Measurements from ENCODE around the gene GNB2. TPM values are rescaled to one million over a fixed set of nuclear protein-coding genes. Genes with fewer than 3 reads are reported as not detected.

GNB2 gene
- total and polyA plus RNA-seq, 2 of the 8 experiments (the other 6 are each of a cell fraction or from before 2014, with no cell fraction given), result 157 to 260 TPM

DNA sequence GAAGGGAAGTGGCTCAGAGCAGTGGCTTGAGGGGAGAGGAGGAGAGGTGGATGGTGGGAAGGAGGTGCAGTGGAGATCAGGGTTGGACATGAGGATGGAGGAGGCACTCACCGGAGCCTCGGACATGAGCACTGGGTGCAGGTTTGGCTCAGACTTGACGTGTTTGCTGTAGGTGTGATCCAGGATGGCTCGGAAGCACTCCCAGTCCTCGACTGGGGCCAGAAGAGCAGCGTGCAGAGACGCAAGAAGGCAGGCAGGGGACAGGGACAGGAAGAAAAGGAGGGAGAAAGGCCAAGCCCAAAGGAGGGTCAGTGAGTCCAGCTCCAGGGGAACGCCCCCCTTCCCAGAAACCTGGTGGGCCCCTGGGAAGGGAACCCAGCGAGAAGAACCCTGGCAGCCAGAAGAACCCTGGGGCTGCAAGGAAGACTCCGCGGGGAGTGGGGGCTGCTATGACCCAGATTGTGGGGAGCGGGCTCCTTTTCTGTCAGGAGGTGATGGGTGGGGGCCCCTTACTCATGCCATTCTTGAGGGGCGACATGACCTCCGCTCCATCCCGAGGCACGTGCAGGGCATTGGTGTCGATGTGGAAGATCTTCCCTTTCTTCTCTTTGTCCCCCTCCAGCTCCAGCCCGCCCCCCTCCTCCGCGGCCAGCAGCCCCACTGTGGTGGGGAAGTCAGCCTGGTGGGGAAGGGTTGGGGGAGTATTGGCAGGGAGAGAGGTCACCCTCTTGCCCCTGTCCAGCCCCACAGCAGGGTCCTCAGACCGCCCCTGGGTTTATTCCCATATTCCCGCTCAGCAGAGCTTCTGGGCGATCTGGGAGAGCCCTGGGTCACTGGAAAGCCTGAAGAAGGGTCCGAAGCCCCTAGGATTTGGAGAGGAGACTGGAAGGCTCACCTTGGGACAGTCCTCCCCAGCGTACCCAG is 18.4 kb upstream of the GNB2 start (continued):
- TF ChIP-seq BCL11A (IDR thresholded peaks at IDR 0.05; ENCODE audit: low read depth in 2 of 2, low read length in 2 of 2), result no peak
- no peak for TF ChIP-seq SIRT6 (IDR thresholded peaks at IDR 0.05; ENCODE audit: low read length)
- no peak for TF ChIP-seq ATF2 (IDR thresholded peaks at IDR 0.05; ENCODE audit: low read length)
- no peak for TF ChIP-seq MAX (IDR thresholded peaks at IDR 0.05)
- no peak for TF ChIP-seq TAF7 (optimal IDR thresholded peaks at IDR 0.05; ENCODE audit: borderline replicate concordance, low read depth, low read length)
